Measurements from ENCODE around the gene MMD.

DNA sequence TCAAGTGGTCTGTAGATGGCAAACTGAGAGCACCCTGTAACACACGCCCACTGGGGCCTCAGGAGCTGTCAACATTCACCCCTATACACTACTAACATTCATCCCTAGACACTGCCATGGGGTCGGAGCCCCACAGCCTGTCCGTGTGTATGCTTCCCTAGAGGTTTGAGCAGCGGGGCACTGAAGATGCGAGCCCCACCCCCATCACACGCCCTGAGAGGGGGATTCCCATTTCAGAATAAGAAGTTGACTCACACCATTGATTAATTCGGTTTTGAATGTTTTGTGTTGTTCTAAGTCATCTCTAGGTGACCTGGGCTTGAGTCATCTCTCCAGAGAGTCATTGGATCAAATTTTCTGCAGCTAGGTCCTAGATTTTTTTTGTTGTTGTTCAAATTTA, 37.3 kb upstream of the MMD start:
- TF ChIP-seq, protein P1, sequence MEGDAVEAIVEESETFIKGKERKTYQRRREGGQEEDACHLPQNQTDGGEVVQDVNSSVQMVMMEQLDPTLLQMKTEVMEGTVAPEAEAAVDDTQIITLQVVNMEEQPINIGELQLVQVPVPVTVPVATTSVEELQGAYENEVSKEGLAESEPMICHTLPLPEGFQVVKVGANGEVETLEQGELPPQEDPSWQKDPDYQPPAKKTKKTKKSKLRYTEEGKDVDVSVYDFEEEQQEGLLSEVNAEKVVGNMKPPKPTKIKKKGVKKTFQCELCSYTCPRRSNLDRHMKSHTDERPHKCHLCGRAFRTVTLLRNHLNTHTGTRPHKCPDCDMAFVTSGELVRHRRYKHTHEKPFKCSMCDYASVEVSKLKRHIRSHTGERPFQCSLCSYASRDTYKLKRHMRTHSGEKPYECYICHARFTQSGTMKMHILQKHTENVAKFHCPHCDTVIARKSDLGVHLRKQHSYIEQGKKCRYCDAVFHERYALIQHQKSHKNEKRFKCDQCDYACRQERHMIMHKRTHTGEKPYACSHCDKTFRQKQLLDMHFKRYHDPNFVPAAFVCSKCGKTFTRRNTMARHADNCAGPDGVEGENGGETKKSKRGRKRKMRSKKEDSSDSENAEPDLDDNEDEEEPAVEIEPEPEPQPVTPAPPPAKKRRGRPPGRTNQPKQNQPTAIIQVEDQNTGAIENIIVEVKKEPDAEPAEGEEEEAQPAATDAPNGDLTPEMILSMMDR (IDR thresholded peaks at IDR 0.05) = no peak
- no peak for TF ChIP-seq POLR2A (IDR thresholded peaks at IDR 0.05)

Data from vagina (tissue), 2 donors.